Muscle layer of duodenum (tissue), 2 donors: Measurements from ENCODE around the gene ITGAD.

Experiments
- H3K27ac ChIP-seq: one replicate; pipeline ENCODE4 v1.7.0; 2013; ENCODE audit warnings: mild to moderate bottlenecking, low read length
- H3K27me3 ChIP-seq: one replicate; pipeline ENCODE4 v1.7.0; 2013; ENCODE audit warnings: low read depth, mild to moderate bottlenecking, control low read depth, low read length
- H3K36me3 ChIP-seq, 2 donors: one replicate each; pipeline ENCODE4 v1.7.0; 2013; ENCODE audit warnings: low read length in 2 of 2, control low read depth in 1 of 2, mild to moderate bottlenecking in 1 of 2; ENCODE audit not compliant: insufficient read depth in 2 of 2, control insufficient read depth in 1 of 2
- H3K4me1 ChIP-seq, 2 donors: one replicate each; pipeline ENCODE4 v1.7.0; 2013; ENCODE audit warnings: low read length in 2 of 2, mild to moderate bottlenecking in 2 of 2, control low read depth in 1 of 2, moderate library complexity in 1 of 2; ENCODE audit not compliant: insufficient read depth in 2 of 2, control insufficient read depth in 1 of 2
- H3K4me3 ChIP-seq, 2 donors: one replicate each; pipeline ENCODE4 v1.7.0; 2013; ENCODE audit warnings: low read length in 2 of 2, low read depth in 1 of 2, mild to moderate bottlenecking in 1 of 2
- H3K9me3 ChIP-seq, 2 donors: one replicate each; pipeline ENCODE4 v1.7.0; 2013; ENCODE audit warnings: low read length in 2 of 2, control low read depth in 1 of 2, mild to moderate bottlenecking in 1 of 2; ENCODE audit not compliant: control insufficient read depth in 1 of 2
- donor health status: healthy.

Gene ITGAD

GRCh38 chr16:31356566-31357323 is 36.4 kb upstream of the ITGAD start:
- no peaks in the 10 kb centered on the region for H3K36me3 ChIP-seq
- H3K4me3 ChIP-seq = peak overlapping the region in 1 of 2 donors; percentile 26

GRCh38 chr16:31357324-31358109 is 35.6 kb upstream of the ITGAD start:
- no peaks in the 10 kb centered on the region for H3K9me3 ChIP-seq
- H3K27ac ChIP-seq = no peak overlapping the region
- H3K4me1 ChIP-seq = no peaks in the 10 kb centered on the region
- H3K4me3 ChIP-seq = peak overlapping the region in 1 of 2 donors; percentile 26
- H3K36me3 ChIP-seq = no peaks in the 10 kb centered on the region
- H3K27me3 ChIP-seq = no peaks in the 10 kb centered on the region

More at GRCh38 chr16:31356566-31357323, 36.4 kb upstream of the ITGAD start:
- Histone ChIP-seq H3K4me1 (no peaks in the 10 kb centered on the region), H3K27ac (no peak overlapping the region), H3K9me3 (no peaks in the 10 kb centered on the region), H3K27me3 (no peaks in the 10 kb centered on the region)

- no peaks in the 10 kb centered on the region for H3K27me3 ChIP-seq
- H3K36me3 ChIP-seq = no peaks in the 10 kb centered on the region
- H3K27ac ChIP-seq = no peak overlapping the region
- no peak overlapping the region for H3K4me3 ChIP-seq
- no peaks in the 10 kb centered on the region for H3K4me1 ChIP-seq
- H3K9me3 ChIP-seq = no peaks in the 10 kb centered on the region
These were observed 32.9 kb upstream of the ITGAD start for GRCh38 chr16:31360251-31360650.

GRCh38 chr16:31361201-31362110 is 31.7 kb upstream of the ITGAD start:
- Histone ChIP-seq H3K27ac (no peak overlapping the region), H3K4me1 (no peaks in the 10 kb centered on the region), H3K4me3 (no peak overlapping the region), H3K36me3 (no peaks in the 10 kb centered on the region), H3K27me3 (no peaks in the 10 kb centered on the region), H3K9me3 (no peaks in the 10 kb centered on the region)

- no peak overlapping the region for H3K4me3 ChIP-seq
- no peaks in the 10 kb centered on the region for H3K4me1 ChIP-seq
- no peak overlapping the region for H3K27ac ChIP-seq
- no peaks in the 10 kb centered on the region for H3K27me3 ChIP-seq
- no peaks in the 10 kb centered on the region for H3K9me3 ChIP-seq
- no peaks in the 10 kb centered on the region for H3K36me3 ChIP-seq
These were observed 30.4 kb upstream of the ITGAD start for GRCh38 chr16:31362476-31363405.

GRCh38 chr16:31363721-31364120 is 29.4 kb upstream of the ITGAD start:
- H3K9me3 ChIP-seq = no peaks in the 10 kb centered on the region
- no peaks in the 10 kb centered on the region for H3K4me1 ChIP-seq
- no peaks in the 10 kb centered on the region for H3K27me3 ChIP-seq
- H3K27ac ChIP-seq = no peak overlapping the region
- no peaks in the 10 kb centered on the region for H3K36me3 ChIP-seq
- H3K4me3 ChIP-seq = no peak overlapping the region

GRCh38 chr16:31364421-31364820 is 28.7 kb upstream of the ITGAD start:
- H3K4me1 ChIP-seq = no peaks in the 10 kb centered on the region
- no peaks in the 10 kb centered on the region for H3K9me3 ChIP-seq
- no peaks in the 10 kb centered on the region for H3K27me3 ChIP-seq
- no peak overlapping the region for H3K4me3 ChIP-seq
- H3K27ac ChIP-seq = no peak overlapping the region
- H3K36me3 ChIP-seq = no peaks in the 10 kb centered on the region

- Histone ChIP-seq H3K9me3 (no peaks in the 10 kb centered on the region), H3K4me3 (no peak overlapping the region), H3K36me3 (no peaks in the 10 kb centered on the region), H3K4me1 (no peaks in the 10 kb centered on the region), H3K27me3 (no peaks in the 10 kb centered on the region), H3K27ac (no peak overlapping the region)
These were observed 27.8 kb upstream of the ITGAD start for GRCh38 chr16:31365131-31365865.

GRCh38 chr16:31367853-31368252 is 25.3 kb upstream of the ITGAD start:
- no peak overlapping the region for H3K4me3 ChIP-seq
- H3K27me3 ChIP-seq = no peaks in the 10 kb centered on the region
- H3K4me1 ChIP-seq = no peaks in the 10 kb centered on the region
- no peaks in the 10 kb centered on the region for H3K36me3 ChIP-seq
- H3K27ac ChIP-seq = no peak overlapping the region
- no peaks in the 10 kb centered on the region for H3K9me3 ChIP-seq

- Histone ChIP-seq H3K27ac (no peak overlapping the region), H3K9me3 (no peaks in the 10 kb centered on the region), H3K36me3 (no peaks in the 10 kb centered on the region), H3K4me1 (no peaks in the 10 kb centered on the region), H3K27me3 (no peaks in the 10 kb centered on the region), H3K4me3 (no peak overlapping the region)
These were observed 22.1 kb upstream of the ITGAD start for GRCh38 chr16:31371008-31371407.
